Stimulated activated CD4-positive, alpha-beta T cell treated with anti-CD3 and anti-CD28 coated beads, Interleukin-4, amount 100 ng/mL, for 1 hour (primary cell): ENCODE results near the gene PALD1.
A peak's percentile ranks its signal among the peaks of the same experiment; 100 is the strongest.
"Not testable (repeated sequence)": the region's sequence is repeated elsewhere in the genome, so short reads cannot be mapped to it uniquely, and the experiment has no call there.

ENCODE experiments used
- DNase-seq: peaks from one replicate; pipeline ENCODE4 v3.0.0-alpha.2; 2020

PALD1 gene

DNA sequence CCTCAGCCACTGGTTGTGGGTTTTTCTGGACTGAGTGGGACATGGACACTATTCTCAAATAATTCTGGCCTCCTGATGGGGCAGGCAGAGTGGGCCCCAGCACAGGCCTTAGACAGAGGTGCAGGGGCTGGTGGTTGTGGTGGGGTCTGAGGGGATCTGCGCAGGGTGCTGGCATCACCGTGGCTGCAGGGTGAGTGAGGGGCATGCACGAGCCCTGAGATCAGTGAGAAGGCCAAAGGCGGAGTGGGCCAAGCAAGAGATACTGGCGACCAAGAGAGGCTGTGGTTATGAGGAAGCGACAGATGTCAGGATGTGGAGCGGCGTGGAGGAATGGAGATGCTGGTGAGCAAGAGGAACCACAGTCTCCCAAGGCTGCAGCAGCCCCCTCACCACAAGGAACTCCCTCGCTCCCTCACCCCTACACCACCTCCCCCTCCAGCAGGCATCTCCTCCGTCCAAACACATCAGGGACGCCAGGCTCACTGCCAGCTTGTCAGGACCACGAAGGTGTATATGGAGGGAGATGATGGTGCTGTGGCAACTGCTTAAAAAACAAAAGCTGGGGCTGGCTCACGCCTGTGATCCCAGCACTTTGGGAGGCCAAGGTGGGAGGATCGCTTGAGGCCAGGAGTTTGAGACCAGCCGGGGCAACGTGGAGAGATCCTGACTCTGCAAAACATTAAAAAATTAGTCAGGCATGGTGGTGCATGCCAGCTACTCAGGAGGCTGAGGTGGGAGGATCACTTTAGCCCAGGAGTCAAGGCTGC, 114.4 kb downstream of the PALD1 start:
- no peak for DNase-seq

- no peak for DNase-seq
Measured at GRCh38 chr10:70593513-70593890, 114.9 kb downstream of the PALD1 start.

- no peak for DNase-seq
Measured at GRCh38 chr10:70594161-70594560, 115.6 kb downstream of the PALD1 start.

DNA sequence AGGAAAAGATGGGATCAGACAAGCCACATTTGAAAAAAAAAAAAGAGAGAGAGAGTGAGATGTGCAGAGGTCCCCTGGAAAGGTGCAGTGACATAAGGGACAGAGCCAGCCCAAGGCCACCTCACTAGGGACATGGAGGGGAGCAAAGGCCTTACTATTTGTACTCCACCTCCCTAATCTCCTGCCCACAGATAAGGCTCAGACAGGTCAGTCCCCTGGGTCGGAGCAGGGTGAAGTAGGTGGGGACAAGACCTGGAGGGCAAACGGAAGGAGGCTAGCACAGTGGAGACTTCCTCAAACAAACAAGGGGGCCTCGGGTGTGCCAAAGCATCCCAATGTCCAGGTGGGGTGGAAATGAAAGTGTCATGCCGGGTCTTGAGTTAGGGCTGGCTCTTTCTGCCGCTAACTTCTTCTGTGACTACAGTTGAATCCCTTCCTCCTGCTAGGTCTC, 117.0 kb downstream of the PALD1 start:
- DNase-seq = no peak

GRCh38 chr10:70596110-70596798, 117.7 kb downstream of the PALD1 start:
- no peak for DNase-seq

- DNase-seq = no peak
Measured at GRCh38 chr10:70596860-70597809, 118.6 kb downstream of the PALD1 start.

DNA sequence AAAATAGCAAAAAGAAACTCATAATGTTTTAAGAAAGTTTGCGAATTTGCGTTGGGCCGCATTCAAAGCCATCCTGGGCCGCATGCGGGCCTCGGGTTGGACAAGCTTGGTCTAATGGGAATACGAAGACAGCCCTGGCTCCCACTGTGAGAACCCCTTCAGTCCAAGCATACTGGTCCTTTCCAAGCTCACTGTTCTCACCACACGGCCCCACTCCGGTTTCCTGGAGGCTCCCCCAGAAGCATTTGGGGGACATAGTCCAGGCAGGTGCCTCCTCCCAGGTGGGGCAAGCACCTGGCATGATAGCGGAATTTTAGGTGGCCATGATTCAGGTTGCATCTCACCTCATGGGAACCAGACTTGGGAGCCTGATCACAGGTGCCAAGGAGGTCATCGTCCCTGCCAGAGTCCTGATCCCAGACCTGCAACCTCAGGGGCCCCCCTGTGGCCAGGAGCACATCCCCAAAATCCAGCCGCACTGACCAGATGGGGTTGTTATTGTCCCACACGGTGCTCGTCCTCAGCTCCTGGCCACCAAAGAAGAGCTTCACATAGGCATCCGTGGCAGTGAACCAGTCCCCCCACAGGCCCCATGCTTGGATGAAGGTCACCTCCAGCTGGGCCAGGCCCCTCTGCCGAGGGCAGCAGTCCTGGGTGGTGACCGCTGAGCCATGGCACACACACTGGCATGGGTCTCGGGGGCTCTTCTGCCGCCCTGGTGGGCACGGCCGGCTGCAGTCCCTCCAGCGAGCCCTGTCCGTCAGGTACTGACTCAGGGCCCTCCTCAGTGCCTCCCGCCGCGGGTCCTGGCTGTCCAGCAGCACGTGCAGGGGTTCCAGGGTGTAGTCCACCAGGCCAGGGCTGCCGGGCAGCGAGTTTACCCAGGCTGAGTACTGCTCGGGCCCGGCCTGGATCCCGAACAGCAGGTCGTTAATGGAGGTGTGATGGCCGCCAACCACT, 119.6 kb downstream of the PALD1 start:
- no peak for DNase-seq

GRCh38 chr10:70598857-70599295, 120.3 kb downstream of the PALD1 start:
- DNase-seq = no peak

- DNase-seq = no peak
Measured at GRCh38 chr10:70599319-70599718, 120.8 kb downstream of the PALD1 start.

GRCh38 chr10:70599791-70600190, 121.2 kb downstream of the PALD1 start:
- DNase-seq = no peak

GRCh38 chr10:70600512-70601395, 122.2 kb downstream of the PALD1 start:
- DNase-seq = no peak

GRCh38 chr10:70601746-70602145, 123.2 kb downstream of the PALD1 start:
- no peak for DNase-seq

GRCh38 chr10:70602665-70603448, 124.3 kb downstream of the PALD1 start, which contains the start of gene PRF1:
TSS of gene PRF1 (minus strand) at chr10:70602741. CDS start at chr10:70600902, 1,839 bp downstream.
- DNase-seq = peak; percentile 60

DNA sequence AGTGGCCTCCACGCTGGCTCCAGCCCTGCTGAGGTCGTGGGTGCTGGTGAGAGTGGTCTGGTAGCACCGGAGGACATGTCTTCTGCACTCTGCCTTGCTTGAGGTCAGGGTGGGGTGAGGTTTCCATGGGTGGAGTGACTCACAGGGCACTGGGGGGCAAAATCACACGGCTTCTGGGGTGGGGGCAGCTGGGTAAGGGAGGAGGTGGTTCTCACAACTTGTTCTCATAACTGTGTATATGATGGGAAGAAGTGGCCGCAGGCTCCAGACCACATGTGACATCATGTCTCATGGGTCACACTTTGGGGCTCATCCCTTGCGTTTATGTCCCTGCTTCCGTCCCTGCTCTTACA, 124.9 kb downstream of the PALD1 start:
- no peak for DNase-seq

DNA sequence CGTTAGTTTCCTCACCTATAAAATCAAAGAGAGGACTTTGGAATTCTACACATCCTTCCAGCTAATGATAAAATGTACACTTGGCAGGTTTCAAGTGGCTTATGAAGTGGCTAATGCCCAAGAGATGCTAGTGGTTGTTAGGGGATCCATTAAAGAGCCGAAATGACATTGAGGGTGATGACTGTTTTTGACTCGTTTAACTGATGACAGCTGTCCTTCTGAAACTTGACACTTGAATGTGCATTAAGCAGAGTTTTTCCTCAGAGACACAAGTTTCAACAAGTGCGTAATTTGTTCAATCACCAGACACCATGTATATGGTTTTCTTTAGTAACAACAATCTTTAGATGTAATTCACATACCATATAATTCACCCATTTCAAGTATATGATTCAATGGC, 125.5 kb downstream of the PALD1 start:
- DNase-seq = no peak

DNA sequence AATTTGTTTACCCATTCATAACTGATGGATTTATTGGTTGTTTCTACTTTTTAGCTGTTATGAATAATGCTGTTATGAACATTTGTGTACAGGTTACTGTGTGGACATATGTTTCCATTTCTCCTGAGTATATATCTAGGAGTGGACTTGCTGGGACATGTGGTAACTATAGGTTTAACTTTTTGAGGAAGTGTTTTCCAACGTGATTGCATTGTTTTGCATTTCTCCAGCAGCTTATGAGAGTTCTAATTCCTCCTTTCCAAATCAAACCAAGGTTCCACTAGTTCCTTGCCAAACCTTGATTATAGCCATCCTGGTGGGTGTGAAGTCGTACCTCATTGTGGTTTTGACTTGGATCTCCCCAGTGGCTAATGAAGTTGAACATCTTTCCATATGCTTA, 126.6 kb downstream of the PALD1 start:
- DNase-seq = no peak

- DNase-seq = no peak
Measured at GRCh38 chr10:70607936-70608335, 129.4 kb downstream of the PALD1 start.

DNA sequence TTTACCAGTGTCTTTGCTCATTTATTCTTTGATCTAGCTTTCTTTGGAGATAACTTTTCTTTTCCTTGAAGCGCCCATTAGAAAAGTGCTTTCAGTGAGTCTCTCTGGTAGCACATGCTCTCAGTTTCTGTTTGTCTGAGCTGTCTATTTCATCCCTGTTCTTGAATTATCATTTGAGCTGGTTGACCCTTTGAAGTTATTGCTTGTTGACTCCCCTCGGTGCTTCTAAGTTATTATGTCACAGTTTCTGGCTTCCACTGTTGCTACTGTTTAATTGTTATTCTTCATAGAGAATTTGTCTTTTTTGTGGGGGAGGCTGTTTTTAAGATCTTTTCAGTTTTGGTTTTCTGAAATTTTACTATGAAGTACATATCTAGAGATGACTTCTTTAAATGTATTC, 135.4 kb downstream of the PALD1 start:
- no peak for DNase-seq

DNA sequence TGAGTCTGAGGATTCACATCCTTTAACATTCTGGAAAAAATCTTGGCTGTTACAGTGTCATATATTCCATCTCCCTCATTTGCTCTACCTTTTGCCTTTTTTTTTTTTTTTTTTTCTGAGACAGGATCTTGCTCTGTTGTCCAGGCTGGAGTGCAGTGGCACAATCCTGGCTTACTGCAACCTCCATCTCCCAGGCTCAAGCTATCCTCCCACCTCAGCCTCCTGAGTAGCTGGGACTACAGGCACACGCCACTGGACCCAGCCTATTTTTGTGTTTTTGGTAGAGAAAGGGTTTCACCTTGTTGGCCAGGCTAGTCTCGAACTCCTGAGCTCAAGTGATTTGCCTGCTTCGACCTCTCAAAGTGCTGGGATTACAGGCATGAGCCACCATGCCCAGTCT, 135.8 kb downstream of the PALD1 start:
- not testable (repeated sequence) for DNase-seq

GRCh38 chr10:70615211-70615610, 136.6 kb downstream of the PALD1 start:
- DNase-seq = no peak
